22Rv1 (cell line): ENCODE measurements around the gene DSCAML1.

ENCODE experiments used
- CTCF ChIP-seq: fragments of 450-650 bp; IDR thresholded peaks from 2 replicates; pipeline ENCODE4 v1.5.1; 2017; ENCODE audit warnings: mild to moderate bottlenecking
- ZFX ChIP-seq: fragments of 450-650 bp; IDR thresholded peaks from 2 replicates; pipeline ENCODE4 v1.6.1; 2017; ENCODE audit warnings: antibody characterized with exemption, borderline replicate concordance

GRCh38 chr11:117697319-117697718 lies 99.7 kb downstream of the DSCAML1 start:
- TF ChIP-seq CTCF: no peak
- TF ChIP-seq ZFX: no peak
